Measurements from ENCODE around the gene FNDC8.

- TF ChIP-seq POLR2A (IDR thresholded peaks at IDR 0.05; ENCODE audit: low read length), result no peak
- TF ChIP-seq CBX8 (IDR thresholded peaks at IDR 0.05), result no peak
- TF ChIP-seq, protein P1, sequence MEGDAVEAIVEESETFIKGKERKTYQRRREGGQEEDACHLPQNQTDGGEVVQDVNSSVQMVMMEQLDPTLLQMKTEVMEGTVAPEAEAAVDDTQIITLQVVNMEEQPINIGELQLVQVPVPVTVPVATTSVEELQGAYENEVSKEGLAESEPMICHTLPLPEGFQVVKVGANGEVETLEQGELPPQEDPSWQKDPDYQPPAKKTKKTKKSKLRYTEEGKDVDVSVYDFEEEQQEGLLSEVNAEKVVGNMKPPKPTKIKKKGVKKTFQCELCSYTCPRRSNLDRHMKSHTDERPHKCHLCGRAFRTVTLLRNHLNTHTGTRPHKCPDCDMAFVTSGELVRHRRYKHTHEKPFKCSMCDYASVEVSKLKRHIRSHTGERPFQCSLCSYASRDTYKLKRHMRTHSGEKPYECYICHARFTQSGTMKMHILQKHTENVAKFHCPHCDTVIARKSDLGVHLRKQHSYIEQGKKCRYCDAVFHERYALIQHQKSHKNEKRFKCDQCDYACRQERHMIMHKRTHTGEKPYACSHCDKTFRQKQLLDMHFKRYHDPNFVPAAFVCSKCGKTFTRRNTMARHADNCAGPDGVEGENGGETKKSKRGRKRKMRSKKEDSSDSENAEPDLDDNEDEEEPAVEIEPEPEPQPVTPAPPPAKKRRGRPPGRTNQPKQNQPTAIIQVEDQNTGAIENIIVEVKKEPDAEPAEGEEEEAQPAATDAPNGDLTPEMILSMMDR (IDR thresholded peaks at IDR 0.05), result no peak
- TF ChIP-seq RAD21 (conservative IDR thresholded peaks at IDR 0.05 in 1 of 2, IDR thresholded peaks at IDR 0.05 in 1 of 2), result no peak
- no peak for TF ChIP-seq PHF8 (IDR thresholded peaks at IDR 0.05; ENCODE audit: borderline replicate concordance, low read depth)
- TF ChIP-seq EHMT2 (IDR thresholded peaks at IDR 0.05; ENCODE audit: low read depth), result no peak
Measured at GRCh38 chr17:35080536-35080935, 40.9 kb upstream of the FNDC8 start.

Data from A549 (cell line).